M059J (cell line): ENCODE data around the gene AGAP1. TPM values are rescaled to one million over a fixed set of nuclear protein-coding genes. Genes with fewer than 3 reads are reported as not detected.
"Not testable (repeated sequence)": the region's sequence is repeated elsewhere in the genome, so short reads cannot be mapped to it uniquely, and the experiment has no call there.

Experiments
- DNase-seq: peaks from one replicate; pipeline ENCODE4 v3.0.0-alpha.2; 2012; ENCODE audit warnings: low read depth
- total RNA-seq: library from RNA; depleted of rRNA; stranded (reverse); fragments of >200 nt; shearing (Covaris generic); gene quantifications from 2 replicates; pipeline ENCODE4 v1.2.3, GENCODE V29; 2014

Gene AGAP1
- total RNA-seq, 1 experiment from 2014 or later = 8.7 TPM

DNA sequence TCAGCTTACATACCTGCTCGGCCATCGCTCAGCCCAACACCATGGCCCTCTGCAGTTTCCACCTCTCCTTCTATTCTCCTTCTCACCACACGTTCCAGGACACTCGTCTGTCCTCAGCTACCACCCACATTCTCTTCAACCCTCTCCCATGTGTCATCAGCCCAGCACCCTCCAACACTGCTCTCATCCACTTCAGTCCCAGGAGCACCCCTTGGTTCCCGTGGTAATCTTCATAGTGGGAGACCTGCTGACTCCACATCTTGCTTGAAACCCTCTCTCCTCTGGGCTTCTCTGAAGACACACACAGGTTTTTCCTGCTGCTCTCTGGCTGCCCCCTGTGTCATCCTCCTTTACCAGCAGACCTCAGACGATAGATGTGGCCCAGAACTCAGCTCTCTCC is 445.6 kb downstream of the AGAP1 start:
- peak; percentile 34 for DNase-seq

DNA sequence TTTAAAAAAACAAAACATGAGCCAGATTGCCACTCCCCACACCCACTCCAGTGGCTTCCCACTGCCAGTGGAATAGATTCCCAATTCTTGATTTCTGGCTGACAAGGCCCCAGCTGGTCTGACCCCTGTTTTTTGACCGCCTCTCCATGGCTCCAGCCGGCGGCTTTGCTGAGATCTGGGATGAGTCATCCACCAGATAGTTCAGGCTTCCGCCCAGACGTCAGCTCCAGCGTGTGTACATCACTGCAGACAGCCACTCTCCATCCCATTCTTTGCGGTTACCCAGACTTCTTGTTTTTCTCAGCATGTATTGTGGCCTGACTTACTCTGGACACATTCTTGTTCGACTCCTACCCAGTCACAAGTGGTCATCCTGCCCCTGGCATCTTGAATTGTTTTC is 446.5 kb downstream of the AGAP1 start:
- DNase-seq = peak; percentile 94

DNA sequence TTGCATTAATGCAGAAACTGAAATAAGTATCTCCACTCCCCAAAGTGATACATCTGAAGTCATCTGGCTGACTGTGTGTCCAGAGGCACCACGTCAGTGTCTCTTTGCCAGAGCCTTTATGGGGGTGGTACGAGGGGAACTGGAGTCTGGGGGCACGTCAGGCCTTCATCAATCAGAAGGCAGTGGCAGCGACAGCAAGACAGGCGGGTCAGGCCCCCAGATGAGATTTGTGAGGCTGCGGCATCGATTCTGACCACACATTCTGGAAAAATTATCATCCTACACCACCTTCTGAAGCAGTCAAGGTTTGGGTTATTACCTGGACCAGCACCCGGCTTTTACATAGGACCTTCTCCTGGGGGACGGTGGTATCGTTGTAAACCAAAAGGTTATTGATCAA is 450.7 kb downstream of the AGAP1 start:
- DNase-seq = no peak

DNA sequence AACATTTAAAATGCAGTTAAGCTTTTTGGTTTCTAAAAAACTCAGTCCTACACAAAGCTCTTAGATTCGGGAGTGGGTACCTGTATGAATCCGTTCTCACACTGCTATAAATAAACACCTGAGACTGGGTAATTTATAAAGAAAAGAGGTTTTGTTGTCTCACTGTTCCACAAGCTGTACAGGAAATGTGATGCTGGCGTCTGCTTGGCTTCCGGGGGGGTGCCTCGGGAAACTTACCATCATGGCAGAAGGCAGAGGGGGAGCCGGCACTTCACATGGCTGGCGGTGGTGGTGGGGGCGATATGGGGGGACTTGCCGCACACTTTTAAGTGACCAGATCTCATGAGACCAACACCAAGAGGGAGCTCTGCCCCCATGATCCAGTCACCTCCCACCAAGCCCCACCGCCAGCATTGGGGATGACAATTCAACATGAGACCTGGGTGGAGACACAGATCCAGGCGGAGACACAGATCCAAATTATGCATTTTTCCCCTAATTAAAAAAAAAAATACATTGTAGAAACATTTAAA is 451.8 kb downstream of the AGAP1 start:
- no peak for DNase-seq

DNA sequence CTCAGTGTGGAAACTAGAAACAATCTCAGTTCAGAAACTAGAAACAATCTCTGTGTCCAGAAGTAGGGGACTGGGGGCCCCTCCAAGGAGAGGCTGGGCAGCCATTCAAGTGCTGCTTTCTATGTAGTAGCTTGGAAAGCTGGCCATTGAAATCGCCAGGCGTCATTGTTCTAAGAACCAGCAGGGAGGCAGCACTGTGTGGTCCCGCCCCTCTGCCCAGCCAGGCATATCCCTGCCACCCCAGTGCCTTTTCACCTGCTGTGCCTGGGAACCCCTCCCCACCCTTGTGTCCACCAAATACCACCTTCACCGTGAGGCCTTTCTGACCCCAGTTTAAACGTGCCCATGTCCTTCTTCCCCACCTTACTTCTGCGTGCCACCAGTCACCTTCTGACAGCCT is 452.7 kb downstream of the AGAP1 start:
- DNase-seq = no peak

DNA sequence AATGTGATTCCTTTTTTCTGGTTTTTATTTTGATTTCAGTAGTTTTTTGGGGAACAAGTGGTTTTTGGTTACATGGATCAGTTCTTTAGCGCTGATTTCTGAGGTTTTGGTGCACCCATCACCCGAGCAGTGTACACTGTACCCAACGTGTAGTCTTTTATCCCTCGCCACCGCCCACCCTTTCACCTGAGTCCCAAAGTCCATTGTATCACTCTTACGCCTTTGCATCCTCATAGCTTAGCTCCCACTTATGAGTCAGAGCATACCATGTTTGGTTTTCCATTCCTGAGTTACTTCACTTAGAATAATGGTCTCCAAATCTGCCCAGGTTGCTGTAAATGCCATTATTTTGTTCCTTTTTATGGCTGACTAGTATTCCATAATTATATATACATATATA is 453.2 kb downstream of the AGAP1 start:
- DNase-seq = not testable (repeated sequence)

DNA sequence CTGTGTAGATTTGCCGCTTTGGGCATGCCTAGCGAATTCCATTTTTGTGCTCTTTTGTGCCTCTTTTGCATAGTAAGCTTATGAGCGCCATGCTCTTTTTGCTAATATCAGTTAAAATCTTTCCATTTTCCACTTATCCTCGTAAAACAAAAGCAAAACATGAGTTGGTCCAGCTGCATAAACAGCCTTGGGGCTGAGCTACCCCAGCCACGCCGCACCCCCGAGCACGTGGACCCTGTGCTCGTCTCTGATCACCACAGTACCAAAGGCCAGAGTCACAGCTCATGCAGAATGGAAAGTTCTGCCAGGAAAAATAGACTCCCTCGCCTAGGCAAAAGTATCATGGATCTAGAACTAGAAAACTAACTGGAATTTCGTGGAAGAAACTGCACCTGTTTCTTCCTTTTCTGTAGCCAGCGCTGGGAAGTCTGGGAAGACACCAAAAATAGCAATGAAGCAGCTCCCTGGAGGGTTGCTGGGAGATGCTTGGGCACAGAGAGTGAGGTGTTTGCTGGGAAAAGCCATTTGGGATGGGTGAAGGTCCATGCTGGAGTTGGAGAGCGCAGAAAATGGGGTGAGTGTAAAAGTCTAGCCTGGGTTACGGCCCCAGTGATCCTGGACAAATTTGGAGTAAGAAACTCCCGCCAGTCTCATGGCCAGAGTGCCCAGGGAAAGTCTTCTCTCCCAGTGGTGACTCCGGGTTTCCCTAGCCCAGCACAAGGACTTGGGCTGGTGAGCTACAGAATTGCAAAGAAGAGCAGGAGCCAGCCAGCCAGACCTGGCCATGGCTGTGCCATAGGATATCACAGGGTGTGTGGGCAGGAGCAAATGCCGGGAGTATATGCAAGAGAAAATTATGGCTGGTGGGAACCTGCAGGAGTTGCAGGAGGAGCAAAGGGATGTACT is 456.0 kb downstream of the AGAP1 start:
- DNase-seq = no peak

DNA sequence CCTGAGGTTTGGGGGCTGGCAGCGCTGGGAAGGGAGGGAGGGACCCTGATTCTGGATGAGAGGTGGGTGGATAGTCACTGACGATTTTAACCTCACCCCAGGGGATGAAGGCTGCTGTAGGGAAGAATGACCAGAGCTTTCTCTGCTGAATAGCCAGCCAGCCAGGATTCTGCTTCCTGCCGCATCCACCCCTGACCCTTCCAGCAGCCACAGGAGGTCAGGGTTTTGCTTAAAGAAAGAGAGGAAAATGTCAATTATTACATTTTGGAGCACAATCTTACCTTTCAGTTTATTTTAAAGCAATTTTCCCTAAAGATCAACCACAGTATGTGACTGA is 456.6 kb downstream of the AGAP1 start:
- DNase-seq = no peak

DNA sequence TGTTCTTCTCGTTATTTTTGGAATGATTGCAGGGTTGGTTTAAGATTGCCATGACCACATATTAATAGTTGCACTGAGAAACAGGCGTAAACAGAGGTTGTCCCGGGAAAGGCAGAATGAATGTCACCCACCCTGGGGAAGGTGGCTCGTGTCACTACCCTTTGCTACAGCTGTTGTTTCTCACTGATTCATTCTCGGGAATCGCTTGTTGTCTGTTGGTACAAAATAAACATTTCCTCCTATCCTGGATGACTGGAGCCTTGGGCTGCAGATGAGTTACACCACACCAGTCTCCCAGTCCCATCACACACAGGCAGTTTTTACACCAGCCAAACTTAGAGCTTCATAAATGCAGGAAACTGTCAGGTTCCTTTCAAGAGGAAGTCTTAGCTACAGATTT is 457.6 kb downstream of the AGAP1 start:
- DNase-seq = peak; percentile 47

DNA sequence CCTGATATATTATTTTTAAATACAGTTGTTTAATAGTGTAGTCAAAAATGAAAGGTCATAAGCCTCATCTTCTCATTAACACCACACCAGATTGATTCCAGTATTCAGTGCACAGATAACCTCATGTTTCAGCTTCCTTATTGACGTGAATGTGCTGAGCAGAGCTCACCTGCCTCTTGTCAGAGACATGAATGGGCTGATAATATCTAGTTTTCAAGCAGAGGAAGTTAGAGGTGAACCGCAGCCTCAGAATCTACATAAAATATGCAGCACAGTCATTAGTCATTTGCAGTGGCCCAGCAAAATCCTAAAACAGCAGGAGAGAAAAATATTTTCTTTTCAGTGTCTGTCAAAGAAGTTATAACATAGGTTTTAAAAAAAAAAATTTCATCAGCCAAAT is 458.1 kb downstream of the AGAP1 start:
- DNase-seq = peak; percentile 70

DNA sequence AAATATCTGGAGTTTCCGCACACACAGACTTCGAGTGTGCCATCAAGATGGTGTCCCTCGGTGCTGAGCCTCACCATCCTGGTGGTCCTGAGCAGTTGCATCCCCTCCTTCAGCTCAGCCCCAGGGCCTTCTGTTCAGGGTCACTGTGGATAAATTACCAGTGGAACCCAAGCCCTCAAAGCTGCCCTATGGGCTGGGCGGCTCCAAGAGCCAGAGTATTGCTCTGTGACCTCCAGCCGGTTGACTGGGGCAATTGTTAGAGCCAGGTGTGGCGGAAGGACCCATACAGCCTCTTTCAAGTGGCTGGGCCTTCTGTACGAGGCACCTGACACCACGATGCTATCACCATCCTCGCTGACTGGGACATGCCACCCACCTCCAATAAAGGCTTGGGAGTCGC is 458.9 kb downstream of the AGAP1 start:
- DNase-seq = no peak

DNA sequence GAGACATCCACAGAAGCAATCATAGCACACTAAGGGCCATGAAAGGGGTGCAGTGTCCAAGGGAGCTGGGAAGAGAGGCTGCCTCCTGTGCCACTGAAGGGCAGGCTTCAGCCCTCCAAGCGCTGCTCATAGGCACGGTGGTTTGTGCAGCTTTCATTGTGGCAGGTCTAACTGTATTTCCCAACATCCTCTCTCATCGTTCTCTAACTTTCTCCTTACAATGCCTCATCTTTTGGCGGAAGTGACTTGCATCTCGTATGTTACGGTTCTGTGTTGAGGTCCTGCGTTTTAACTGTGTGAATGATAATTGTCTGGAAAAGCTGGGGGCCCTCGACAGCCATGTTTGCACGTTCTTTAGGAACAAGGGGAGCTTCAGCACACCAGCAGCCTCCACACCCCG is 460.4 kb downstream of the AGAP1 start:
- no peak for DNase-seq

DNA sequence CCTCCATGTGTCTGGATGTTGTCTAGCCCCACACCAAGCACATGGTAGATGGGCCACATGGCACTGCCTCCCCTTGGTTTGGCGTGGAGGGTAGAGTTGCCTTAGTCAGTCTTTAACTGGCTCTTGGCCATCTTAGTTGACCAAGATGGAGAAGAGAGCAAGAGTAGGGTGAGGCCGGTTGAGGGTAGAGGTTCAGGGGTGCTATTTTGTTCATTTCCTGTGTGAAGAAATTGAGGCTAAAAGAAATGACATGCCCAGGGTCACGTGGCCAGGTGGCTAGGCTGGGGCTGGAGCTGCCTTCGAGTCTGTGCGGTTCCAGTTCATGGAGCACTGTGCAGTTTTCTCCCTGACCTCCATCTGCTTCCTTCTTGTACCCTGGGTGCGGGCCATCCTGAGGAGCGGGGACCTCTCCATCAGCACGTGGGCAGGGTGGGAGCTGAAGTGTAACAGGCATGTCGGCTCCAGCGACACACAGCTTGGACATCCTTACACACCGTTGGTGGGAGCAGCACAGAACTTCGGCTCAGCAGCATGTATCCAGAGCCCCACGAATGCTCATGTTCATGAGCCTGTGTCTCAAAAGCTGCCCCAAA is 461.1 kb downstream of the AGAP1 start:
- DNase-seq = no peak

DNA sequence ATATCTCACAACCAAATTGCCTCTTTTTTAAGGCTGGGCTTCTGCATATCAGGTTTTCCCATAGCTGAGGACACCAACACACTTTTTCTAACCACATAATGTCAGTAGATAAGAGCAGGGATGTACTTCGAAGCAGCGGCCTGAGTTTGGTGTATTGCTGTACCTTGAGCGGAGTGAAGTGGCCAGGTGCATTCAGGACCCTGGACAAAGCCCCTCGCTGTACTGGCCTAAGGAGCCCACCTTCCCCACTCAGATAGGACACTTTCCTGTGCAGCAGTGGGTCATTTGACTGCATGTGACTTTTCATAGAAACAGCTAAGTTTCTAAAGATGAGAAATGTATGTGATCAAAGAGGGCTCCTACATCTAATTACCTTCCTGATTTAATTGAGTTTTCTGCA is 461.8 kb downstream of the AGAP1 start:
- DNase-seq = no peak

DNA sequence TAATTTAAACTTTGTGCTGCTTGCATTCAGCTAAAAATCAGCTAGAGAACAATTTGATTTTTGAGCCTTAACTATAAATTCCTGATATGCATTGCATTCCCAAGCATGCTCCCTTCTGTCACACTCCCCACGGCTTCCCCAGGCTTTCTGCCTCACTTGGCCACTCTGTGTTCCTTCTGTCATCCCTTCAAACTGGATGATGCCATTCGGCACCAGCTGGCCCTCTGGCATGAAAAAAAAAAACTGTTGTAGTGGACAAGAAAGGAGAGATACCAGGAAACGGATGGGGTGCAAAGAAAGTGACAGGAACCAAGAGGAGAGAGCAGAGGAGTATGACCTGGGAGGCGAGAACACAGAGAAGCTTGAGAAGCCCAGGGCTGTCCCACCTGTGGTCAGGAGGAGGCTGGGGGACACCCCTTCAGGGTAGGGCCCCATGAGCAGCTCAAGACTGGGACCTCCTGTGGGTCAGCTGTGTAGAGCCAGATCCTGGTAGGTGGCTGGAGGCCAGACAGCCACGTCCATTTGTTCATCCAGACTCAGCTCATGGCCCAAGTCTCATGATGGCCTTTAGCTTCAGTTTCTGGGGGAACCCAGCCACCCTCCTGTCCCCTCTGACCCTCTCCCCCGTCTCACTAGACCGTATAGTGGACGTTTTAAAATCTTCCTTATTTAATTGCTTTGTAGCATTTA is 462.6 kb downstream of the AGAP1 start:
- no peak for DNase-seq

DNA sequence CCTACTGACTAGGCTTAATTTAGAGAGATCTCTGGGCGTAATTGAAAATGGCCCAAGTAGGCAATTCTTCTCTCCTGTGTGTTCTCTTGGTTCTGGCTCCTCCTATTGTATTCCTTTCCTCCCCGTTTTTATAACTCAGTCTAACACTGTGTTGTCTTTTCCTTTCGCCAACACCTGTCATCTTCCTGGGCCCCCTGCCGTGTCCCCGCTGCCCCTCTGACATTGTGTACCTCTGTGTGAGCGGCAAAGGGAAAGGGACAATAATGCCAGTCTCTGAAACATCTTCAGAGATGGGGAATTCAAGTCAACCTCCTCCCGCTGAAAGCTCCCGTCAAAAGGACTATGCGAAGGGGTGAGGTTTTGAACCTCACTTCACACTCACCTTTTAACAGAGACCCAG is 463.4 kb downstream of the AGAP1 start:
- no peak for DNase-seq

DNA sequence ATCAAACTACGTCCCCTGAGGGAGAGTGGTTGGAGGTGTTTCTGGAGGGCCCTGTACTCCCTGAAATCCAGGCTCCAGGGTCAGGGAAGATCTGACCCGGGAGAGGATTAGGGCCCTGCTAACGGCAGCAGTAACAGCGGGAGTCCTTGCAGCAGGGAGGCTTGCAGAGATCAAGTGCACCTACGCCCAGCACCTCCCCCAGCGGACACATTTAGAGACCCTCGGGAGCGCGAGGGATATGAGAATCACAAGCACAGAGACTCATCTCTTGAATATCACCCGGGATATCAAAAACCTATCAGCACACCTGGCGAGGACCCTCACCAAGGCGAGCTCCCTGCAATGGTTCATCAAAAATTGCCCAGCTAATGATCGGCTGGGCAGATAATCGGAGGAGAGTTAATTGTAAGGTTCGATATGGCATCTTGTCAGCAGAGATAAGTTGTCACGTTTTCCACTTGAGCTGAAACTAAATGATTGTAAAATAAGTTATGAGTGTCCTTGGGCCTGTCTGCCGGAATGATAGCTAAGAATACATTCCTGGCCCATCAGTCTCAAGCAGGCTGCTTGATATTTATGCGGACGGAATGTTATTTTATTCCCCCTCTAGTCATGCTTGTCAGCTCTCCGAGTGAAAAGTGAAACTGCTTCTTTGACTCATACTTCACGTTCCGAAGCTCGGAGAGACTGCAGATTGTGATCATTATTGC is 464.5 kb downstream of the AGAP1 start:
- DNase-seq = no peak

DNA sequence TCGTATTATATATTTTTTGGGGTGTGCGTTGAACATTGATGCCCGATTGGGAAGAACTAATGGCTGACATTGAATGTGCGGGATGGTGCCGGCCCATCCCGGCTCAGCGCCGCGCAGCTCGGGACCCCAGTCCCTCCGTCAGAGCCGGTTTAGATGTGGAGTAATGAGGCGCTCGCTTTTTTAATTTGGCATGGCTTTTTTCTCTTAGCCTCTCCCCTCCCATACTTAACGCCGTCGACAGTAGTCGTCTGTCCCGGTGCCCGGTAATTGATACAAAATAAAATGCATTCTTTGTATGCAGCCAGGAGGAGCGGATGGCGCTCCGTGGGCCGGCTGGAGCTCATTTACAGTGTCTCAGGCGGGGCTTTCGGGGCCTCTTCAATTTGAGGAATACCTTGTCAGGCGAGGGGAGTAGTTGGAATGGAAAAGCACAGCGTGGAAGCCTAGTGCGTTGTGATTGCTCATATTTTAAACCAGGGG is 465.1 kb downstream of the AGAP1 start:
- no peak for DNase-seq

DNA sequence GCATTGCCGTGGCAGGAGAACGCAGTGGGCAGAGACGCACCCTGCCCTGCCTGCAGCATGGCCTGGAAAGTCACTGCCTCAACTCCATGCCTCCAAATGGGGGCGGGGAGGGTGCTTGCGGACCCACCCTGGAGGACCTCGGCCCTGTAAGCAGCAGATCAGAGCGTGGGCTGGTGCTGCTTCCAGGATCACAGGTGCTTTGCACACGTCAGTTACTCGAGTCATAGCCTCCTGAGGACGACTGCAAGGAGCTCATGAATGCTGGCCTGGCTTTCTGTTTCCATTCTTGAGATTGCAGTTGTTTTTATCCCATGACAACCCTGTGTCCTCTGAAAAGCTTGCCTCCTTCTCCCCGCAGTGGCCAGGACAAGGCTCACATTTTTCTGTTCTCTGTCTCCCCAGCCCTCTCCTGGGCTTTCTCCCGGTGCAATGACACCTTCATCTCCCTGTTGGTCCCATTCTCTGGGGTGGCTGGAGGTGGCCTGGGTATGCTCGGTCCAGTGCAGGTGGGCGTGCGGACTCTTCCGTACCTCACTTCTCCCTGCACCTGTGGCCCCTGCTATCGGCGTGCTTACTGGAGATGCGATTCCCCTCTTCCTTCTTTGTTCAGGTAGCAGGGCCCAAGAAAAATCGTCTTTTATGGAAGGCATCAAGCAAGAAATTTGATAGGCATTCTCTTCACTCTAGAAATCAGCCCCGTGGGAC is 466.3 kb downstream of the AGAP1 start:
- DNase-seq = no peak

DNA sequence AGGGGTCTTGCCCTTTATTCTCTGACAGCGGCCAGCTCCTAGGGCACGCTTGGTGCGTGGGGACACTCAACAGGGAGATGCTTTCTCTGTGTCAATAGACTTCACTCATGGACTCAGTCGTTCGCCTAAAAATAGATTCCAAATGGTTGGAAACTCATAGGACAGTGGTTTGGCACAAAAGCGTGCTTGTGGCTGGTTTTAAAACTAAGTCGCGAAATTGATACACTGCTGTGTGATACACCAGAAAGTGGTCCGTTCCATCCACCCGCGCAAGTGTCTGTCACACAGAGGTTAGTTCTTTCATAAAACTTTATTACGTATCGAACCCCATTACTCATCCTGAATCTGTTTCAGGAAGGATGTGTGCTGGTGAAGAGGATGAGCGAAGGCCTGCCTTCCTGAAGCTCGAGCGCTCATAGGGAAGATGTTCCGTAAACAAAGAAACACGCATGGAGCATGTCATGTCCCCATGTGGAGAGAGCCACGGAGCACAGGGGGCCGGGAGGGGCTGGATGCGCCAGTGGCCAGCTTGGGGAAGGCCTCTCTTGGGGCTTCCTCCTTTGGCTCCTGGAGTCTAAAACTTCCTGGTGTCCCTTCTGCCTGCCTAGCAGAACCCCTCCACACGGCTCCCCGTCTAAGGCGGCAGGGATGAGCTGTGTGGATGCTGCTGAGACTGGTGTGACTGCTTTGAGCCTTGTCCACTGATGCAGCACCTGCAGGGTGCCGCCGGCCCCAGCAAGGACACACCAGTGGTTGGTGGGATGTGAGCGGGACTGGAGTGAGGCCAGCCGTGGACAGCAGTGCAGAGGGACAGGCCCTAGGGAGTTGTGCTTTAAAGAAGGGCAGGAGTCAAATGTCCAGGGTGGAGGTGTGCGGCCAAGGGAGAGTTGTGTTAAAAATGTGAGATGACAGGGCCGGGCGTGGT is 467.1 kb downstream of the AGAP1 start:
- no peak for DNase-seq
